ELR (cell line): ENCODE measurements around the gene CLCN6.

ENCODE experiments used
- DNase-seq: peaks from one replicate; pipeline ENCODE4 v3.0.0-alpha.2; 2015; ENCODE audit warnings: low read depth

CLCN6 gene

GRCh38 chr1:11855430-11855829 lies 49.4 kb downstream of the CLCN6 start:
- peak; percentile 15 for DNase-seq

DNA sequence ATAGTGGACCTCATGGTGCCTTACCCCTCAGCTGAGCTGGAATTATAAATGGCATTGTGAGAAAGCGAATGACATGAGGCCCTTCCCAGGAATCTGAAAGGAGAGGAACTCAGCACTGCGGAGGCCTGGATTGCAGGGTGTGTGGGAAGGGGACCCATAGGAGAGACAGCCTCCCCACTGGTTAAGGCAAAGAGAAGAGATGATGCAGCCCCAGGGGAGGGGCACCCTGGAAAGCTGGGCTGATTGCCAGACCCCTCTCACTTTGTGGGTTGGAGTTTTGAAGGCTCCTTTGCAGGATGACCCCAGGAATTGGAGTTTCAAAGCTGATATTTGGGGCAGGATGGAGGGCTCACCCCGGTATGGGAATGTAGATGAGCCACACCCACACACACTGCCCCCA lies 50.7 kb downstream of the CLCN6 start:
- DNase-seq: no peak

DNA sequence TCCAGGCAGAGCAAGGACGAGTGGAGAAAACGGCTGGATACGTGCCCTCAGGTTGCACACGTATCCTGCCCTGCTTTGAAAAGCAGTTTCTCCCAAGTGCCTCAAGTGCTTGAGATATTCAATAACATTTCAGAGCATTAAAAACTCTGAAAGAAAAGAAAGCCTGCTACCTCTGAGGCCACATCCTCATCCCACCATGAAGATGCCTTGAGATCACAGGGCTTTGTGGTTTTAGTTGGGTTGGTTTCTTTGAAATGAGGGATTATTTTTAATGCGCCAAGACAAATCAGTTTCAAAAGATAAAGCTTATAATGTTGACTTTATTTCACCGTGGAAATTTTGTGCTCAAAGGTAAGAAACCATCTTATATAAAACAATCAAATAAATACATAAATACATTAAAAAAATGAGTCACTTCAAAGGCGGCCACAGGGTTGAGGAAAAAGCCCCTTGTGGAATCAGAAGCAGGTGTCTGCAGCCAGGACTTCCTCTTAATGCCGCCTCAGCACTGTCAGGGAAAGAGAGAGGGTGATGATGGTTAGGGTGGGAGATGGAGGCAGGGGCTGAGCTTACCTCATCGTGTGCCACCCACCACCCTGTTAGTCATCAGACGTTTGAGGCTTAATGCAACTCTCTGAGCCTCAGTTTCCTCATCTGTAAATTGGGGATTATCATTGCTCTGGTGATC lies 51.3 kb downstream of the CLCN6 start:
- DNase-seq: no peak

DNA sequence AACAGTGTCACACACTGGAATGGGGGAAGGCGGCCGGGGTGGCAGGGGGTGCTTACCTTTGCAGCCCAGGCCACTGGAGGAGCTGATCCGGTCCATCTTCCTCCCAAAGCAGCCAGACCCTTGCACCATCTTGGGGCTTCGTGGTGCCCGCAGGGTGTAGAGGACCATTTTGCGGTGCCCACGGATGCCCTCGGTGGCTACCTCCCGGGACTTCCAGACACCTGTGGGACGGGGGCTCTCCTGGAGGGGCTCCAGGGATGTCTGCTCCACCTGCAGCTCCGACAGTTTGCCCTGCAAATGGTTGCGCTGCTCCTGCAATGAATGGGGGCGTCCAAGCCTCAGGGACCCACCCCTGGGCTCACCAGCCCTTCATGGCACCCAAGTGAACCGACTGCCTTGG lies 52.2 kb downstream of the CLCN6 start:
- DNase-seq: no peak

DNA sequence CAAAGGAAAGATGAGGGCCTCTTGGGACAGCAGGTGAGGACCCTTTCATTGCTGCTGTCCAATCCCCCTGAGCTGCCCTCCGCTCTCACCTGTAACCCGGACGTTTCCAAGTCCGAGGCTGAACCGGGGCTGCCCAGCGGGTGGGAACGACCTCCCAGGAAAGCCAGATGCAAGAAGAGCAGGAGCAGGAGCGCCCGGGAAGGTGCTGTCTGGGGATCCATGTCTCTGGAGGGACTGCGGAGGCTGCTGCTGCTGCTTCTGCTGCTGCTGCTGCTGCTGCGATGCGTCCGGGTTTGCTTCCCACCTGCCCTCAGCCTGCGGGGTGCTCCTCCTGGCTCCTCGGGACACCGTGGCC lies 52.6 kb downstream of the CLCN6 start, which contains the start of gene NPPB:
Gene NPPB, minus strand, starts transcription at position 333 of the 355 bp plus-strand sequence. Its CDS starts 112 bp downstream, at position 221.
- DNase-seq: no peak

DNA sequence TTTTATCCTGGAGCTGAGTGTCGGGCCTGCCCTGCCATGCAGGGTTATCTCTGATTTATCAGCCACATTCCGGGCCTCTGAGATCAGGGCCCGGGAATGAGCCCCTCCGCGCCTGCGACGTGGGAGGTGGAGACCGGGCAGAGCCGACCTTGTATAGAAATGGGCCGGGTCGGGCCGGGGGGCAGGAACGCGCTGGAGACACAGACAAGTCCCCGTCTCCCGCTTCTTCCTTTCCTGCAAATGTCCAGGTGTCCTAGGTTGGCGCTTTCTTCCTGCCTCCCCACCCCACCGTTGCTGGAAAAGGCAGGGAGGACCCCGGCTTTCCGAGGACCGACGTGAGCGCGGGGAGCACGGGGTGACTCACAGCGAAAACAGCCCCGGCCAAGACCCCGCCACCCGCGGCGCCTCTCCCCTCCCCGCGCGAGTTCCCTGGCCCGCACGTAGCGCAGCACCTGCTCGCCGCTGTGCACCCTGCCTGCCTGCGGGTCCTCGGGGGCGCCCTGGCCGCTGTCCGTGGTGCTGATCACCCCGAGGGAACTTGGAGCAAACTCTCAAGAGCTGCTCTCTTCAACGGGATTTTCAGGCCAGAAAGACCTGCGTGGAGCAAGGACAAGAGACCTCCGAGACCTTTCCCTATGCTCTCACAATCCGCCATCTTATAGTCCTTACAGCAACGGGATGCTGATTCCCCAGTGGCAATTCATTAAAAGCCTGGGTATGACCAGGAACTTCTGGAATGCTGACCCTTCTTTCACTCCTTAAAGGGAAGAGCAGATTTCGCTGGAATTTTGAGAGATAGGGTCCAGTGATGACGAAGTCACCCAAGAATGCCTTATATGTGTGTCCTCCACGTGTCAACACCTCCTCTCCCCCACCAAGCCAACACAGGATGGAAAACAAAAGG lies 53.2 kb downstream of the CLCN6 start:
- DNase-seq: peak; percentile 61

GRCh38 chr1:11860083-11860482 lies 54.1 kb downstream of the CLCN6 start:
- no peak for DNase-seq

DNA sequence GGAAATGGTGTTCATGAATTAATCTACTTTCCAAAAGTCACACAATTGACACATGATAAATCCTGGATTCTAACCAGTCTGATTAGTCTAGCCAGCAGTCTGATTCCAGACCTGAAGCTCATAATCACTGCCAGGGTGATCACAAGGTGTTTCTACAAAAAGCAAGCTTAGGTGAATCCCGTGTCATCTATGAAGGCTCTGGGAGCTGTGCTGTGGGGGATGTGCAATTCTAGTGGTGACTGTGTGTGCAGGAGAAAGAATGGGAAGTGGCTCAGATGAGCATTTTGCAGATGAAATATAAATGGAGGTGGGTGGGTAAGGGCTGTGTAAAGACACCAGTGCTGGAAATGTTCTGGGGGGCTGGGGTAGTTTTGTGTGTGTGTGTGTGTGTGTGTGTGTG lies 54.6 kb downstream of the CLCN6 start:
- DNase-seq: no peak

DNA sequence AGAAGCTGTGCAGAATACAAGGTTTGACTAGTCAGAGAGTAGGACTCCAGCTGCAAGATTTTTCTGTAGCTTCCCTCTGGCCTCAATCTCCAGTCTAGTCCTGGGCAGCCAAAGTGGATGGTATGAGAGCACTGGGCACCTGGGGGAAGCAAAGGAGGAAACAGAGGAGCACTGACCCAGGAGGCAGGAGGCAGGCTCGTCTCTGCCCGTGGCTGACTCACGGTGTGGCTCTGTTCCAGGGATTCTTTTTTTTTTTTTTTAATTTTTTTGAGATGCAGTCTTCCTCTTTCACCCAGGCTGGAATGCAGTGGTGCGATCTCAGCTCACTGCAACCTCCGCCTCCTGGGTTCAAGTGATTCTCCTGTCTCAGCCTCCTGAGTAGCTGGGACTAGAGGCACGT lies 56.9 kb downstream of the CLCN6 start:
- DNase-seq: peak; percentile 29

DNA sequence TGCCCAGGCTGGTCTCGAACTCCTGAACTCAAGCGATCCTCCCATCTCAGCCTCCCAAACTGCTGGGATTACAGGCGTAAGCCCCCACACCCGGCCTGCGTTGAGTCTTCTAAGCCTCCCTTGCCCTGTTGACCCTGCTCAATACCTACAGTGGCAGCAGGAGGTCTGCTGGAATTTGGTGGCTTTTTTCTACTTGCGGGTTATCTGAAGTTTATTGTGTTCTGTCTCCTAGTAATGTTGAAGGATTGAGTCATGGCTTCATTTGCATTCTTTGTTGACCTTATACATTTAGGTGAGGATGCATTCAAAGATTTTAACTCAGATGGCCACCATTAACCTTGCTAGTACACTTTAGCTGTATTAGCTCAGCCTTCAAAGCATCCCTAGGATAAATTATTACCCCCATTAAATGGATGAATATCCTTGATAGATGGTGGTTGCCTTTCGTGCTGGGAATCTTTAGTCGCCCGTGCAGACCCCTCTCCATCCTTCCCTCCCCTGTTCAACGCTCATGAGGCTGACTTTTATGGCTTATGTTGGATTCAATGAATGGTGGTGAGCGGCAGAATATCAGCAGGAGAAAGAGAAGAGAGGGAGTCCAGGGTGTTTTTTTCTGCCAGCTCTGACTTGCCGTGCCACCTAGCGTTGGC lies 62.5 kb downstream of the CLCN6 start:
- no peak for DNase-seq

DNA sequence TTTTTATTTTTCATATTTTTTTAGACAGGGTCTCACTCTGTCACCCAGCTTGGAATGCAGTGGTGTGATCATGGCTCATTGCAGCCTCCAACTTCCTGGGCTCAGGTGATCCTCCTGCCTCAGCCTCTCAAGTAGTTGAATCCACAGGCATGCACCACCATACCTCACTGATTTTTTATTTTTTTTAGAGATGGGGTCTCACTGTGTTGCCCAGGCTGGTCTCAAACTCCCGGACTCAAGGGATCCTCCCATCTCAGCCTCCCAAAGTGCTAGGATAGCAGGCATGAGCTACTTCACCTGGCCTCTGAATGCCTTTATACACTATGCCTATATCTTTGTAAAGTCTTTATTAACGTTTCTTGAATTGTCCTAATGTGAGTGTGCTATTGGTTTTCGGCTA lies 63.1 kb downstream of the CLCN6 start:
- no peak for DNase-seq

DNA sequence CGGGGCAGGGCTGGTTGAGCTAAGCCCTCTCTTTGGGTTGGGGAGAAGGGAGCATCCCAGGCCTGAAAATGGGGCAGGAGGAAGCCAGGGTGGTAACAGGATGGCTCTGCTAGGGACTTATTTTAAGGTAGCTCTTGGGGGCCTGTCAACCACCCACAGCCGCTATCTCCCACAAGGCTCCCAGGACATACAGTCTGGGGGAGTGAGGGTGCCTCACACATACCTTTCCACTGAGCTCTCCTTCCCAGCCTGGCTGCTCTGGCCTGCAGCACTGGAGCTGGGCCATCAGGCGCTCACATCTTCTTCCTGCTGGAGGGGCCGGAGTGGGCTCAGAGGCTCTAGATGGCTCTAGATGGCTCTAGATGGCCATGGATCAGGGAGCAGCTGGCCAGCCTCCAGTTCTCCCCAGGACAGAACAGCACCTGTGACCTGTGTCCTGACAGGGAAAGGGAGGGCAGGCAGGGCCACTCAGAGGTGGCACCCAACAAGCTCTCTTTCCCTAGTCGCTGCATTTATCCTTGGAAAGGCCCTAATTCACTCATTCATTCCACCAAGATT lies 63.7 kb downstream of the CLCN6 start:
- DNase-seq: no peak

DNA sequence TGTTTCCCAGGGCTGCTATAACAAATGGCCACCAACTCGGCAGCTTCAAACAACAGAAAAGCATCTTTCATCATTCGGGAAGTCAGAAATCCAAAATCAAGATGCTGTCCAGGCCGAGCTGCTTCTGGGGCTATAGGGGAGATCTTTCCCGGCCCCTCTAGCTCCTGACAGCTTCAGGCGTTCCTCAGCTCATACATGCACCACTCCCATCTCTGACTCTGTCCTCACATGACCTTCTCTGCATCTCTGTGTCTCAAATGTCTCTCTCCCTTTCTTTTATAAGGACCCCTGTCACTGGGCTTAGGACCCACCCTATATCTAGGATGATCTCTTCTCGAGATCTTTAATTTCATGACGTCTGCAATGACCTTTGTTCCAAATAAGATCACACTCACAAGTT lies 66.6 kb downstream of the CLCN6 start:
- DNase-seq: no peak

DNA sequence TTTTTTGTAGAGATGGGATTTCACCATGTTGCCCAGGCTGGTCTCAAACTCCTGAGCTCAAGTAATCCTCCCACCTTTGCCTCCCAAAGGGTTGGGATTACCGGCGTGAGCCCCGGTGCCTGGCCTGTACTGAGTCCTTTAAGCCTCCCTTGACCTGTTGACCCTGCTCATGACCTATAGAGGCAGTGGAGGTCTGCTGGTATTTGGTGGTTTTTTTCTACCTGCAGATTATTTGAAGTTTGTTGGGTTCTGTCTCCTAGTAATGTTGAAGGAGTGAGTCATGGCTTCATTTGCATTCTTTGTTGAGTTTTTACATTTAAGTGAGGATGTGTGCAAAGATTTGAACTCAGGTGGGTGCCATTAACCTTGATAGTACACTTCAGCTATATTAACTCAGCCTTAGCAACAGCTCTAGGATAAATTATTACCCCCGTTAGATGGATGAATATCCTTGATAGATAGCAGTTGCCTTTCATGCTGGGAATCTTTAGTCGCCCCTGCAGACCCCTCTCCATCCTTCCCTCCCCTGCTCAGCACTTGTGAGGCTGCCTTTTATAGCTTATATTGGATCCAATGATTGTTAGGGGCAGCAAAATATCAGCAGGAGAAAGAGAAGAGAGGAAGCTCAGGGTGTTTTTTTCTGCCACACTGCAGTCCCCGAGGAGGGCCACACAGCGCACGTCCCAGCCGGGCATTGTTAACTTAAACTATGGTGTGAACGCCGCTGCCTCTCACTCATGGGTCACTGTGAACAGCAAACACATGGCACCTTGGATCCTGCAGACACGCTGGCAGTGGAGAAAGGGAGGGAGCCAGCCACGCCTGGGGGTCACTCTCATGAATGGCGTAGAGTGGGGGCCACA lies 67.6 kb downstream of the CLCN6 start:
- no peak for DNase-seq

DNA sequence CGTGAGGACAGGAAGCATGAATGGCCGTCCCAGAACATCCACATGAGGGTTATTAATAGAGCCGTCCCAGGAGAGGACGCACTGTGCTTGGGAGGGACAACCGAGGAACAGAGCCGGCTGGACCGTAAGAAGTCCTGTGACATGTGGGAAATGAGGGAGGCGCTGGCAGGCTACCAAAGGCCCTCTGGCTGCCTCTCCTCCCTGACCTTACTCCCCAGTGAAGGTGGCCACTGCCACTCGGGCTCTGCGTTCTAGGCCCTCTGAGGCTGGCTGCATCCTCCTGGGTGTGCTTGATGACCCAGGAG lies 68.2 kb downstream of the CLCN6 start:
- DNase-seq: no peak

DNA sequence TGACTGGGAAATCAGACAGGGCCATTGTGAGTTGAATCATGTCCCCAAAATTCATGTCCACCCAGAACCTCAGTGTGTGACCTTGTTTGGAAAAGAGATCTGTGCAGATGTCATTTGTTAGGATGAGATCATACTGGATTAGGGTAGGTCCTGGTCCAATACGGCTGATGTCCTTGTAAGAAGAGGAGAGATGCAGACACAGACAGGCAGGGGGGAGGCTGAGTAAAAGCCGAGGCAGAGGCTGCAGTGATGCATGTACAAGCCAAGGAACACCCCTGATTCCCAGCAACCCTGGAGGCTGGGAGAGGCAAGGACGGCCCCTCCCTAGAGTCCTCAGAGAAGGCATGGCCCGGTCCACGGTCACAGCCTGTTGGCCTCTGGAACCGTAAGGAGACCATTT lies 68.6 kb downstream of the CLCN6 start:
- DNase-seq: no peak

DNA sequence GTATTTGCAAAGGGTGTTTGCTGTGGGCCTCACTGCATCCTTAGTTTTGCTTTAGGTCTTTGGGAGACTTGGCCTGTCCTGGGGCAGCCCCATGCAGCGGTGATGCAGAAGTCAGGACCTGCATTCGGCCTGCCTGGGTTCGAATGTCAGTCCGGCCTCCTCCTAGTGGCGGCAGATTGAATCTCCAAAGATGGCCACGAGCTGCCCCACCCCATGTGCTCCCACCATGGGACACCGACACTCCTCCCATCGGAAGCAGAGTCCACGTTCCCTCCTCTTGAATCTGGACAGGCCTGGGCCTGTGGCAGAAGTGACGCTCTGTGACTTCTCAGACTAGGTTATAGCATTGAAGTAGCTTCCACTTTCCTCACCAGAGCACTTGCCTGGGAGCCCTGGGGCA lies 69.1 kb downstream of the CLCN6 start:
- no peak for DNase-seq

GRCh38 chr1:11877074-11877473 lies 71.1 kb downstream of the CLCN6 start:
- no peak for DNase-seq

GRCh38 chr1:11878081-11878890 lies 72.3 kb downstream of the CLCN6 start:
- no peak for DNase-seq

- no peak for DNase-seq
These were observed 72.8 kb downstream of the CLCN6 start for GRCh38 chr1:11878891-11879190.
